NCI-H446 (cell line): Measurements from ENCODE around the gene IYD.
"Not testable (repeated sequence)": the region's sequence is repeated elsewhere in the genome, so short reads cannot be mapped to it uniquely, and the experiment has no call there.

Experiments
- DNase-seq, 2 experiments: peaks; one replicate each; lab custom pipeline; 2025; lab: John Stamatoyannopoulos, UW

IYD gene

DNA sequence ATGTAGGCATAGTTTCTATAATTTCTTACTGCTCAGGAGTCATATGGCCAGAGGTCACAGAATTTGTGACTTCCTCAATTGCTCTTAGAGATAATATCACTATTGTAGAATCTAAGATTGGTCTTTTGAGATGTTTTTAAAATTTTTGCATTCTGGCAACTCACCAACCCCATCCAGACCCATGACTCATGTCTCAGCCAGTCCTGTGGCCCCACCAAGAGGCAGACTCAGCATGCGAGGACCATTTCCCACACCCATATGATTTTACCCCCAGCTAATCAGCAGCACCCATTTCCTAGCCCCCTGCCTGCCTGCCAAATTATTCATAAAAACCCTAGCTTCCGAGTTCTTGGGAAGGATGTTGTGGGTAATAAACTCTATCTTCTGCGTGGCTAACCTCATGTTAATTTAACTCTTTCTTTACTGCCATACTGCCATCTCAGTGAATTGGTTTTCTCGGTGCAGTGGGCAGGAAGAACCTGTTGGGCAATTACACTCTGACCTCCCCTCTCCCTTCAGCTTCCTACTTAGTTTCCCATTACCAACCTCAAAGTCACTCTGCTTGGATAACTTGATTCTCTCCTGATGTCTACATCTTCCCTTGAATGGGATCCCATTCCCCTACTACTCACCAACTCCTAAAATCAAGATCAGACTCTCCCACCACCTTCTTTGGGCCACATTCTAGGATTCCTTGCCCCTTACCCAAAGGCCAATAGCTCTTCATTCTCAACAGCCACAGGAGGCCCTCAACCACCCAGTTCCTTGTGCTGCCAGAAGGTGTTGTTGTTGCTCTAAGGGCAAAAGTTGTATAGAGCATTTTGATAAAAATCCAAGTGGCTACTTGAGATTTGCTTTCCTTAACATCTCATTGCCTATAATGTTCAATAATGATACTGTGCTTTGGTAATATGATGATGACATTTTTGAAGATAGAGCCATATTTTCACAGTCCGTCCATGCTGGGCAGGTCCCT is 16.2 kb upstream of the IYD start:
- no peak for DNase-seq

DNA sequence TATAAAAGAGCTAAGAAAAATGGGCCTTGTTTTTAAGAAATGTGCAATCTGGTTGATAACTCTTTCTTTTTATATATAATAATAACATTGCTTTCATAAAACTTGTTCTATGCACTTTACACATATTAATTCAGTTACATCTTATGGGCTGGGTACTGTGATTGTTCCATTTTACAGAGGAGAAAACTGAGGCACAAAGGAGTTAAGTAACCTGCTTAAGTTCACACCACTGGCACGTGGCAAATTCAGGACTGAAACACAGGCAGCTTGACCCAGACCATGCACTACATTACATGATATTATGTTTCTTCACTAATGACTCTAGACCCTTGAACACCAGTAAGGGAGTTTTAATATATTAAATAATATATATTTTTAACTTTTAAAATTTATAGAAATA is 15.4 kb upstream of the IYD start:
- DNase-seq, result no peak

DNA sequence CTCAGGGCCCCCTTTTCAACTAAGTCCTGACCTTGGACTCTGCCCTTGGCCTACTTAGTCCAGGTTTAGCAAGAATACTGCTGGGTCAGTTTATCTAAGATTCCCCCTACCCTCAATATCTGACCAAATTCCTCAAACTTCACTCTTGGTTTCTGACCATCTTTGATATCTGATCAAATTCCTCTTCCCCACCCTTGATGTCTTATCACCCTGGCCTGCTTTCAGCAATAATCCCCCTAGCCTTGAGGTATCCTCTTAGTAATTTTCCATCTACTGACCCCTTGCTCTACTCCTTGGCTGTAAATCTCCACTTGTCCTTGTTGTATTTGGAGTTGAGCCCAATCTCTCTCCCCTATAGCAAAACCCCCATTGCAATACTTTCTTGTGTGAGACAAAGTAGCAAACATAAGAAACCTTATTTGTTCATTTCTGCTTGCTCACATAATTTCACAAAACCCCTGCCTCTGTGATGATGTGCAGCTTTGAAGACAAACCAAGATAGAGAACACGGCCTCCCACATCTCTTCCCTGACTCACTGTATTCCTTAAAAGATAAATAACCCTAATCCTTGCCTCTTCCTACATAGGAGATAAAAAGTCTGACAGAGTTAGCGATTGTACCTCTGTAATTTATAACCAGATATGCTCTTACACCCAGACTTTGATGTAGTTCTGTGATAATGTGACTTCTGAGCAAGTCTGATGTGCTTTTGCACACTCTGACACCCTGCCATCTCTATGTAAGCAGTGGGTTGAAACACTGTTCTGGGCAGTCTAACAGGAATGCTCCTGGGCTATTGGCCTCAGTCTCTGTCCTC is 13.8 kb upstream of the IYD start:
- no peak for DNase-seq

DNA sequence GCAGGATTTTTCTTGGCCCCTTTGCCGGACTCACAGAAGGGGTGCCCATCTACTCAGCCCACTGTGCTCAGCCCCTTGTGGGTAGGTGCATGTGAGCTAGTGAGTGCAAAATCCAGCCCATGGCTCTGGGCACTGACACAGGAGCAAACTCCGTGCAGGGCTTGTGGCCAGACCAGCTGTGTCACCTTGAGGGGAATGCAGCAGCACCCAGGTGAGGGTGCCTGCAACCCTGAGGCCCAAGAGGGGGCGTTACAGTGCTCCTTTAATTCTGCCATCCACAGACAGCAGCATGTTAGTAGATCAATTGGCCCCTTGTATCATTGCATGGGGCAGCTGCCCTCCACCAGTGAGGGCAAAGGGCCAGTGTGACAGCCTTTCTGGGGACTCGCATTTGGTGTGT is 12.9 kb upstream of the IYD start:
- no peak for DNase-seq

DNA sequence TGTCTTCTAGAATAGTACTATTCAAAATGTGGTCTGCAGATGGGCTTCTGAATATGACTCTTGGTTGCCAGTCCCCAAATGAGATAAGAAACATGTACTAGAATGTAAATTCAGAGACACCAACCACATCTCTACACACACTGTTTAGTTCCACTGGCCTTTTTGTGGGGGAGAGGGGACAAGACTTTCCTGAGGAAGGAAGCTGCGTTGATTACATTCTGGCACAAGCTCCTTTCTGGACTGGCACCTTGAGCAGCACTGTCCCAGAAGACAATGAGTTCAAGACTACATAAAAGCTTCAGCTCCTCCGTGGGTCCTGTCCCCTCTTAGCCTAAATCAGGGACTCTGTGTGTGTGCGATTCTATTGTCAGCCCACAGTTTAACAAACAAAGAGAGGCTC is 6.9 kb upstream of the IYD start:
- no peak for DNase-seq

DNA sequence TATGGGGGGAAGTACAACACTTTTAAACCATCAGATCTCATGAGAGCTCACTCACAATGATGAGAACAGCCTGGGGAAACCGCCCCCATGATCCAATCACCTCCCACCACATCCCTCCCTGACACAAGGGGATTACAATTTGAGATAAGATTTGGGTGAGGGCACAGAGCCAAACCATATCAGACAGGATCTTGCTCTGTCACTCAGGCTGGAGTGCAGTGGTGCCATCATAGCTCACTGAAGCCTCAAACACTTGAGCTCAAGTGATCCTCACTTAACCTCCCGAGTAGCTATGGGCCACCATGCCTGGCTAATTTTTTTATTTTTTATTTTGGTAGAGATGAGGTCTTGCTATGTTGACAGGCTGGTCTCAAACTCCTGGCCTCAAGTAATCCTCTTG is 5.1 kb upstream of the IYD start:
- no peak for DNase-seq

DNA sequence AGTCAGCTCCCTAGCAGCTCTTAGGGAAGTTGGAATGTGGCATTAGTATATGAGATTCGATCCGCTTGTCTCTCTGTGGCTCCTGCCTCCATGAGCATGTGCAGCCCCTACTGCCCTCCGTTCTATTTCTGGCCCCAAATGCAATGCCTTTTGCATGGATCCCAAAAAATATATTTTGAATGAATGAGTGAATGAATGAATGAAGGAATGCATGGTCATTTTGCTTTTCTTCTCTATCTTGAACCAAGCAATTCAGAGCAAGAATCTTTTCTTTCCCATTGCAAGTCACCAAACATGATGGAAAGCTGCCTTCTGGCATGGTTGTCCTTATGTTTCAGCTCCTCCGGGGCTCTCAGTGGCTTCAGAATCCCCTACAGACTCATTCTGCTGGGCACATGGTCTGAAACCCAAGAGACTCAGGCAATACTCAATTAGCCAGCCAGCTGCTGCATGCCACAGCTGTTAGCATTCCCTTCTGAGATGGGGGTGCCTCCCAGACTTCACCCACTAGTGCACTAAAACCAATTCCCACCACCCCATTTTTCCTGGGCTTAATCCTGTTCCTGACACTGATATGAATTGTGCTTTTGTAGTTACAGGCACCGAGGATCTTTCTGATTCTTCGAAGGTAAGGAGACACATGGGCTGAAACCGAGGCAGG is 2.6 kb upstream of the IYD start:
- DNase-seq, result no peak

DNA sequence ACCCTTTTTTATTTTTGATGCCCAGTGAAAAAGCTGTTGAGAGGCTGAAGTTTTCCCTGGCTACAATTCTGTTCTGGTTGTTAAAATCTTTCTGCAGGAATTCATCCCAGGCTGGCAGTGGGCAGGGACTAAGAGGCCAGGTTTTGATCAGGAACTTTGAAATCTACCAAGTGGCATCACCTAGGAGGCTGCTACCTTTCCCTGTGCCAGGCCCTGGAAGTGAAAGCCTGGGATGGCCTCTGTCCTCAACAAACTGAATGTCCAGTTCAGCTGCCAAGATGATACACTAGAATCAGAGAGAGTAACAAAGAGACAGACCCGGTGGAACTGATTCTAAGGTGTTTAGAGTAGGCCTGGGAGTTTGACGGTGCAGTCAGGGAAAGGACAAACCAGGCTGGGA is 596 bp downstream of the IYD start:
- DNase-seq, result no peak

DNA sequence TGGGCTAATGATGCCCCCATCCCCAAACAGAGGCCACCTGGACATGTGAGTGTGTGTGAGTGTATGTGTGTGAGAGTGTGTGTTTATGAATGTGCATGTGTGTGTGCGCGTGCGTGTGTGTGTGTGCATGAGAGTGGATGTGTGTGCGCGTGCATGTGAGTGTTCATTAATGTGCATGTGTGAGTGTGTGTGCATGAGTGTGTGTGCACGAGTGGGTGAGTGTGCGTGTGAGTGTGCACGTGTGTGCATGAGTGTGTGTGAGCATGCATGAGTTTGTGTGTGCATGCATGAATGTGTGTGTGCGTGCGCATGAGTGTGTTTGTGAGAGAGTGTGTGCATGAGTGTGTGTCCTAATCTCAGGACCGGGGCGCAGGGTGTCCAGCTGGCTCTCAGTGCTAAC is 1.3 kb downstream of the IYD start:
- no peak for DNase-seq

DNA sequence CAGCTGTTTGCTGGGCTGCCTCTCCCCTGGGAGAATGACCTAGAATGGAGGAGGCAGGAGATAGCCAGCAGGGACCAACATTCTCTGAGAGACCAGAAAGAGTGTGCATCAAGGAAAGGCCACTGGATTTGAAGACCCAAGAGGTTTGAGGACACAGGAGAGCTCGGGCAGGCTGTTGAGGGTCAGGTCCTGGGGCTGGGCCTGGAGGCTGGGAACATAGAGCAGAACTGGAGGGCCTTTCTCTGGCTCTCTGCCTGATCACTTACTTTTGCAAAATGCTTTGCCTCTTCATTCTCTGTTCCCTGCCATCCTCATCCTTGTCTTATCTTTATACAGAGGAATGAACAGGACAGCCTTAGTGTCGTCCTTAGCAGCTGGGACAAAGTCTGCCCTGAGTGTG is 2.5 kb downstream of the IYD start:
- DNase-seq, result no peak

DNA sequence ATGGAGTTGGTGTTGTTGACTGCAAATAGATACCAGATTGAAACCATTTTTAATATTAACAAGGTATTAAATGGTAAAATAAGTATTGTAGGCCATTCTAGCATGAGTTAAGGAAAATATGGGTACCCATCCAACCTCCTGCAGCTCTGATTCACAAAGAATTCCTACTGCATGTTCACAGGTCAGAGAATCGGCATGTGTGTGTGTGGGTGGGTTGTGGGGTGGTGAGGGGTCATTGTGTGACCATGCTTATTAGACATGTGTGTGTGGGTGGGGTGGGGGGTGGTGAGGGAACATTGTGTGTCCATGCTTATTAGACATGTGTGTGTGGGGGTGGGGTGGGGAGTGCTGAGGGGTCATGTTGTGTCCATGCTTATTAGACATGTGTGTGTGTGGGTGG is 3.2 kb downstream of the IYD start:
- no peak for DNase-seq

DNA sequence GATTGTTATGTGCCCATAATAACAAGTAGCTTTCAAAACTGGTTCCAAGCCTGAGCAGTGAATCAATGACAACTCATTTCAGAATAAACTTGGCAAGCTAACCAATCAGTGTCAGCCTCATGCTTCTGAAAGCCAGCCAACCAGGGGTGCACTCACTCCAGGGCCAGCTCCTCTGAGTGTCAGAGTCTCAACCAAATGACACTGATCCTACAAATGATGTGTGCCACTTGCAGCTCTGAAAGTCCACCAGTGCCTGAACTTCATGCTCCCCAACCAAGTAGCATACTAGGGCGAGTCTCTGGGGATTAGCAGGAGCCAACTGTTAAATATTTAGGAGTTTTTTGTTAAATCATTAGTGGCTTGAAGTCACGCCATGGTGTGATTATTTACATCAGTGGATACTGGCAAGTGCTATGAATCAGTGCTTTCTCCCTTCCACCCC is 4.5 kb downstream of the IYD start:
- no peak for DNase-seq

DNA sequence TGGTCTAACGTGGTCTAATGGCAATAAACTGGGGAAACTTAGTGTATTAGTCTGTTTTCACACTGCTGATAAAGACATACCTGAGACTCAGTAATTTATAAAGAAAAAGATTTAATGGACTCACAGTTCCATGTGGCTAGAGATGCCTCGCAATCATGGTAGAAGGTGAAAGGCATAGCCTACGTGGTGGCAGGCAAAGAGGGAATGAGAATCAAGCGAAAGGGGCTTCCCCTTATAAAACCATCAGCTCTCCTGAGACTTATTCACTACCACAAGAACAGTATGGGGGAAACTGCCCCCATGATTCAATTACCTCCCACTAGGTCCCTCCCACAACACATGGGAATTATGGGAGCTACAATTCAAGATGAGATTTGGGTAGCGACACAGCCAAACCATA is 5.5 kb downstream of the IYD start:
- not testable (repeated sequence) for DNase-seq

DNA sequence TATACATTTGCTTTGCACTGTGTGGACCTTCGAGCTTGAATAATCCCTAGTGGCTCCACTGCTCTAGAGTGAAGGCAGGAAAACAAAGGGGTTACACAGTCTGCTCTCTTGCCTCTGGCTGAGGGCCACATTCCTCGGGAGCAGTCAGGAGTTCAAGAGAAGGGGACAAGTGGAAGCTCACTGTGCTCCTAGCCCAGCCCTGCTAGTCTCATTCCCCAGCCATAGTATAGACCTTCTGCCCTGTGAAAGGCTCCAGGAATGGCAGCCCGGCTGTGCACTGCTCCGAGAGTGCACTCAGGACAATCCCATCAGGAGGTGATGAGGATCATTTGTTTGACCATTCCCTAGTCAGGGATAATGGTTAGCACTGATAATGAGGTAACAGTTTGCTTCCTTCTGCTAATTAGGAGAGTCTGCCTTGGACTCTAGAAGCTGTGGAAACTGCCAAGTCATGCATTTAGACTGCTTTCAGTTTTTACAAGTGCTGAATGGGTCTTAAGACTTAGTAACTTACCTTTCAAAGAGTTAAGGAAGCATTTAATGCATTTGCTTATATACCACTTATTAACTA is 8.5 kb downstream of the IYD start:
- DNase-seq, result no peak

DNA sequence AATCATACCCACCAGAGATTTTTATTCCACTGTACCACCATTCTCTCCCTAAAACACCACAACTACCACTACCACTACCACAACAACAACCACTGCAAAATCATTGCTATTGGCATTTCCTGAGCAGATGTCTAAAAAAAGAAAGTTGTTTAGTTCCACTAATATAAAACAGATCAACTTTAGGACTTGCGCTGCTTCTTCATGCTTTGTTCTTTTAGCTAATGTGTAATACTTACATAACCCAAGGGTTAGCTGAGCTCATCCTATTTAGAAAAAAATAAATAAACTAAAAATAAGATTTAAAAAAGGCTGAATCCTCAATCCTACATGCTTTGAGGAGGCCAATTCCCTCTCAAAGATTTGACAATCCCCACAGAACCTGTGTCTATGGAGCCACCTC is 11.4 kb downstream of the IYD start:
- no peak for DNase-seq

DNA sequence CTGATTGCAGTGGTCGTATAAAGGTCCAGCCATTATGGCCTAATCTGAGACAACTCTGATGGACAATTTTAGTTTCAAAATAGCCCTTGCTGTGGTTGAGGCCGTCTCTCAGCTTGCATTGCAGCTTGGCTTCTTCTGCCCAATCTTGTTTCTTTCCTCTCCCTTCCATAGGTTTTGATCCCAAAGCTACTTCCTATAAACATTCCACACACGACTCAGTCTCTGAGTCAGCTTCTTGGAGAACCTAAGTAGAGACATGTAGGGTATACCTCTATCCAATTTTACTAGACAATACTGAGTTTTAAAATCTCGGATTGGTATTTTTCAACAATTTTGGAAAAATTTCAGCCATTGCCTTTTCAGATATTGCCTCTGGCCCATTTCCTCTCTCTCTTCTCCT is 13.4 kb downstream of the IYD start:
- DNase-seq, result no peak

DNA sequence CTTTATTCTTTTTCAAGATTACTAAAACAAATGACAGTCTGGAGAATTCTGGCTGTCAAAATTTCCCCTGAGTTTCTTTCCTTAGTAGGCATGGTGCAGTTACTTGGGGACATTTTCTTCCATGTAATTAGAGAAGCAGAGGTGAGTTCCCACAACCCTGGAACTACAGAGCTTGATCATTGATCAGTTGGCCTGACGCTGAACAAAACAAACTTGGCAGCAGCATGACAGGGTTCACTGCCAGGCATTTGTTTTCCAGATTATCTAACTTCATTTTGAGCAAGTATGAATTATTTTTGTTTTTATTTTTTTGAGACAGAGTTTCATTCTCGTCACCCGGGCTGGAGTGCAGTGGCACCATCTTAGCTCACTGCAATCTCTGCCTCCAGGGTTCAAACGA is 22.6 kb downstream of the IYD start:
- DNase-seq, result no peak

DNA sequence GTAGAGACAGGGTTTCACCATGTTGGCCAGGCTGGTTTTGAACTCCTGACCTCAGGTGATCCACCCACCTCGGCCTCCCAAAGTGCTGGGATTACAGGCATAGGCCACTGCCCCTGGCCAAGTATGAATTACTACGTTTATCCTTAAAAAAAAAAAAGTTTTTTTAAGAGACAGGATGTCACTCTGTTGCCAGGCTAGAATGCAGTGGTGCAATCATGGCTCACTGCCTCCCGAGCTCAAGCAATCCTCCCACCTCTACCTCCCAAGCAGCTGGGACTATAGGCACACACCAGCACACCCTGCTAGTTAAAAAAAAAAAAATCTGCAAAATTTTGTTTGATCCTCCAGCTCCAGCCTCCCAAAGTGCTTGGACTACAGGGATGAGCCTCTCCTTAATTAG is 23.1 kb downstream of the IYD start:
- no peak for DNase-seq

DNA sequence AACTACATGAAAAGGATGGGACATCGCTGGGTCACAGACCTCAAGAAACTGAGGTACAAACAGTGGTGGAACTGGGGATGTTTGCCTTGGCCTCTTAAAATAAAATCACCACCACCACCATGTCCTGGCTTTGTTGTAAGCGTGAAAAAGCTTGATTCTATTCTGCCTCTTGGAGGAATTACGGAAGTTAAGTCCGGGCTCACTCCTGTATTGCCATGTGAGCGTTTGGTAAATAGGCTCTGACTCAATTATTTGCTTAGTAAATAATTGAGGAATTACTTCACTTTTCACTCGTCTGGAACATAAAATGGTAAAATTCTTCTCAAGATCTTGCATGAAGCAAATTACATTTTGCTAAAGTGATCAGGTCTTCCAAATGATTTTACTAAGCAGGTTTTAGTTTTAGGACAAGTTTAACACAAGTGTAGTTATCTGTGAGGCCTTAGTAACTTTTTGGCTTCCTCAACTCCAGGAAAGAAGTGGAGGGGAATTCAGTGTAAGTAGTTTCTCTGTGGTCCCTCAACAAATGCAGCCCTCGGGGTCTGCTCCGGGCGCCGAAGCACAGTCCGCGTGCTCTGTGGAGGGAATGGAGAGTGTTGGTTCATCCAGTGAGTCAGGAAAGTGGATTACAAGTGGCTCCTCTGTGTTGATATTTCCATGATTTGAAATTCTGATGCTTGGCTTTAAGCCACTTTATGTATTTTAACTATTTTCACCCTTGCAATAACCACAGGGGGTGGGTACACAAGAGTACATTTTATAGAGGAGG is 23.8 kb downstream of the IYD start:
- no peak for DNase-seq

DNA sequence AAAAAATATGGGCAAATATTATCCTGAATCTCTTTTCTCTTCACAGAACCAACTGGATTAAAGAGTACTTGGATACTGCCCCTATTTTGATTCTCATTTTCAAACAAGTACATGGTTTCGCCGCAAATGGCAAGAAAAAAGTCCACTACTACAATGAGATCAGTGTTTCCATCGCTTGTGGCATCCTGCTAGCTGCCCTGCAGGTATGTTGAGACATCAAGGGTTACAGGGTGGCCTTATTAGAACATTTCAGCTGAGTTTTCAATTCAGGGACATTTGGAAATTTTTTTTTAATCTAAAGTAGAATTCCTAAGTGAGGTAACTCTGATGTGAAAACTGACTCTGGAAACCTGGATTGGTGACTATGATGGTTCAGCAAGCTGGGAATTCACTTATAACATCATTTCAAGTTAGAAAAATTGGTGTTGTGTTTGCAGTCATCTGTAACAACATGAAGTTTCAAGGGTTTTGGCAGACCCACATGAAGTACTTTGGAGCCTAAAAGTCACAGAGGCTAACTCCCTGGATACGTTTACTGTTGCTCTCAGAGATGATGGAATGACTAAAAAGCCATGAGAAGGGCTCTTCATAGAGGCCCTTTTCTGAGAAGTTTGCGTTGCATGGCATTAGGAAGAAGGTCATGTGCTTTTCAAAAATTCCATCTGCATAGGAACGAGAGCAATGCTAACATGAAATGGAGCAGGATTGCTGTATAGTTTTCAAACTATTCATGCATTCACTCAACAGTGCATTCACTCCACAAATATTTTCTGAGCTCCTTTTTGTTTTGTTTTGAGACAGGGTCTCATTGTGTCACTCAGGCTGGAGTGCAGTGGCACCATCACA is 25.5 kb downstream of the IYD start:
- no peak for DNase-seq

DNA sequence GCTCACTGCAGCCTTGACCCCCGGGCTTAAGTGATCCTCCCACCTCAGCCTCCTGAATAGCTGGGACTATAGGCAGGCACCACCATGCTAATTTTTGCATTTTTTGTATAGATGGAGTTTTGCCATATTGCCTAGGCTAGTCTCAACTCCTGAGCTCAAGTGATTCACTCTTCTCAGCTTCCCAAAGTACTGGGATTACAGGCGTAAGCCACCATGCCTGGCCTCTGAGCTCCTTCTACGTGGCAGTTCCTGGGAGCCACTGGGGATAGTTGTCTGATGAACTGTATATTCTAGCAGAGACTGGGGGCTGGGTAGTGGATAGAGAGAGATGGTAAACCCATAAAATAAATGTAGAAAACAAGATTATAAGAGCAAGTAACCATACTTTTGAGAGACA is 26.1 kb downstream of the IYD start:
- DNase-seq, result no peak
